Measurements from ENCODE around the gene KCNT1. TPM values are rescaled to one million over a fixed set of nuclear protein-coding genes. Genes with fewer than 3 reads are reported as not detected.

KCNT1 gene
- total RNA-seq, 1 donor from 2014 or later: not detected

DNA sequence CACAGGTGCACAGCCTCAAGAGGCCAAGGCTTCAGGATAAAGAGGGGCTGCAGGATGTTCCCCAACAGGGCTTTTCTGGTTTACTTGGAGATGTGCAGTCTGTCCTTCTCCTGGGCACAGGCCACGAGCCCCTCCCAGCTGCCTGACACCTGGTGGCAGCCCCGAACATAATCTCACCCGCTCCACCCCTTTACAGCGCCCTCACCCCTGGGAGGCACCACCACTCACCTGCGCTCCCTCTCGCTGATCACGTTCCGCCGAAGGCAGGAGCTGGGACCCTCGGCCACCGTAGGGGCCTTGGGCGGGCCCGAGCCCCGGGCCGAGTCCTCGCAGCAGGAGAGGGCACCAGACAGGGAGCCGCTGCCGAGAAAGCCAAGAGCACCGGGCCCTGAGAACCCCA, 3.2 kb upstream of the KCNT1 start:
- no peak for DNase-seq (ENCODE audit: extremely low spot score in 2 of 2)
- Histone ChIP-seq H3K27ac (no peak overlapping the region), H3K4me1 (peaks cover 14% of the 10 kb centered on the region), H3K27me3 (no peaks in the 10 kb centered on the region), H3K9me3 (no peaks in the 10 kb centered on the region), H3K4me3 (no peak overlapping the region), H3K36me3 (no peaks in the 10 kb centered on the region)
- TF ChIP-seq POLR2A (IDR thresholded peaks at IDR 0.05) (no peak), POLR2AphosphoS5 (IDR thresholded peaks at IDR 0.05; ENCODE audit: insufficient read depth in 1 of 2, low read depth in 1 of 2) (no peak)
- TF ChIP-seq, protein P1, sequence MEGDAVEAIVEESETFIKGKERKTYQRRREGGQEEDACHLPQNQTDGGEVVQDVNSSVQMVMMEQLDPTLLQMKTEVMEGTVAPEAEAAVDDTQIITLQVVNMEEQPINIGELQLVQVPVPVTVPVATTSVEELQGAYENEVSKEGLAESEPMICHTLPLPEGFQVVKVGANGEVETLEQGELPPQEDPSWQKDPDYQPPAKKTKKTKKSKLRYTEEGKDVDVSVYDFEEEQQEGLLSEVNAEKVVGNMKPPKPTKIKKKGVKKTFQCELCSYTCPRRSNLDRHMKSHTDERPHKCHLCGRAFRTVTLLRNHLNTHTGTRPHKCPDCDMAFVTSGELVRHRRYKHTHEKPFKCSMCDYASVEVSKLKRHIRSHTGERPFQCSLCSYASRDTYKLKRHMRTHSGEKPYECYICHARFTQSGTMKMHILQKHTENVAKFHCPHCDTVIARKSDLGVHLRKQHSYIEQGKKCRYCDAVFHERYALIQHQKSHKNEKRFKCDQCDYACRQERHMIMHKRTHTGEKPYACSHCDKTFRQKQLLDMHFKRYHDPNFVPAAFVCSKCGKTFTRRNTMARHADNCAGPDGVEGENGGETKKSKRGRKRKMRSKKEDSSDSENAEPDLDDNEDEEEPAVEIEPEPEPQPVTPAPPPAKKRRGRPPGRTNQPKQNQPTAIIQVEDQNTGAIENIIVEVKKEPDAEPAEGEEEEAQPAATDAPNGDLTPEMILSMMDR (IDR thresholded peaks at IDR 0.05): no peak
- intact Hi-C loops (cut with DNase I): no loop called here

DNA sequence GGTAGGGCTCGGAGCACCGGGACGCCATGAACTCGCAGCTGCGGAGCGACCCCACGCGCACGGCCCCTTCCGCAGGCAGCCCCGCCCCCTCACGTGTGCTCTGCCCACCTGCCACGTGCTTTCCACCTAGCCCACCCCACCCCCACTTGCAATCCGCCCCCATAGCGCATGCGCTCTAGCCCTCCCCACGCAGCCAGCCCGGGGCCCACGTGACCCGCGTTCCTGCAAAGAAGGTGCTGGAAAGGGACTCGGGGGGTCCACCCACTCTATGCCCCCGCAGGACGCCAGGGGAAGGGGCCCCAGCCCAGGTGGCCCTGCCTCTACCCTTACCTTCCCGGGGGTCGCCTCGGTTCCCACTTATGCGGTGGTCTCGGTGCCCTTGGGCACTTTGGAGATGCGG, 2.5 kb upstream of the KCNT1 start, which contains the start of gene SOHLH1:
Gene SOHLH1 (minus strand): TSS at position 42 of the 400 bp plus-strand sequence. CDS start 14 bp downstream, at position 28.
- TF ChIP-seq POLR2AphosphoS5 (IDR thresholded peaks at IDR 0.05; ENCODE audit: insufficient read depth in 1 of 2, low read depth in 1 of 2) (no peak), POLR2A (IDR thresholded peaks at IDR 0.05) (no peak)
- TF ChIP-seq, protein P1 (IDR thresholded peaks at IDR 0.05): no peak
- peaks cover 14% of the 10 kb centered on the region for H3K4me1 ChIP-seq
- no peak within 1 kb of the TSS for H3K27ac ChIP-seq
- no peak for DNase-seq (ENCODE audit: extremely low spot score in 2 of 2)
- H3K36me3 ChIP-seq: no peaks in the 10 kb centered on the region
- no peaks in the 10 kb centered on the region for H3K9me3 ChIP-seq
- no peaks in the 10 kb centered on the region for H3K27me3 ChIP-seq
- no peak within 1 kb of the TSS for H3K4me3 ChIP-seq
- intact Hi-C loops (cut with DNase I): no loop called here

DNA sequence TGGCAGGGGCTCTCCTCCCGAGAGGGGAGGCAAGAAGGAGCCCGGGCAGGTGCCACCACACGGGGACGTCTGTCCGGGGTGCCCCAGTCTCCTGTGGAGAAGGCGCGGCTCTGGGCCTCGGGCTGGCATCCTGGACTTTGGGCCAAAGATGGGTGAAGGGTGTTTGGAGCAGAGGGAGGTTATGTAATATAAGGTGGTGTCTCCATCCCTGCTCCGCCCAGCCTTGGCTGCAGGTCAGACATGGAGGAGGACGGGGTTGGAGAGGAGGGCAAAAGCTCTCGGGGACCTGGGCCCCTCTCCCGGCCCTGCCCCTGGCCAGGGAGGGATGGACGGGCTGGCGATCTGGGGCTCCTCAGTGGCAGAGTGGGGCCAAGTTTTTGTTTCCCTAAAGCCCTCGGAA, 1.5 kb upstream of the KCNT1 start:
- no peak for DNase-seq (ENCODE audit: extremely low spot score in 2 of 2)
- Histone ChIP-seq H3K4me1 (peaks cover 14% of the 10 kb centered on the region), H3K4me3 (no peak overlapping the region), H3K36me3 (no peaks in the 10 kb centered on the region), H3K27me3 (no peaks in the 10 kb centered on the region), H3K9me3 (no peaks in the 10 kb centered on the region), H3K27ac (no peak overlapping the region)
- TF ChIP-seq, protein P1 (IDR thresholded peaks at IDR 0.05): no peak
- TF ChIP-seq POLR2A (IDR thresholded peaks at IDR 0.05) (no peak), POLR2AphosphoS5 (IDR thresholded peaks at IDR 0.05; ENCODE audit: insufficient read depth in 1 of 2, low read depth in 1 of 2) (no peak)
- intact Hi-C loops (cut with DNase I): no loop called here

DNA sequence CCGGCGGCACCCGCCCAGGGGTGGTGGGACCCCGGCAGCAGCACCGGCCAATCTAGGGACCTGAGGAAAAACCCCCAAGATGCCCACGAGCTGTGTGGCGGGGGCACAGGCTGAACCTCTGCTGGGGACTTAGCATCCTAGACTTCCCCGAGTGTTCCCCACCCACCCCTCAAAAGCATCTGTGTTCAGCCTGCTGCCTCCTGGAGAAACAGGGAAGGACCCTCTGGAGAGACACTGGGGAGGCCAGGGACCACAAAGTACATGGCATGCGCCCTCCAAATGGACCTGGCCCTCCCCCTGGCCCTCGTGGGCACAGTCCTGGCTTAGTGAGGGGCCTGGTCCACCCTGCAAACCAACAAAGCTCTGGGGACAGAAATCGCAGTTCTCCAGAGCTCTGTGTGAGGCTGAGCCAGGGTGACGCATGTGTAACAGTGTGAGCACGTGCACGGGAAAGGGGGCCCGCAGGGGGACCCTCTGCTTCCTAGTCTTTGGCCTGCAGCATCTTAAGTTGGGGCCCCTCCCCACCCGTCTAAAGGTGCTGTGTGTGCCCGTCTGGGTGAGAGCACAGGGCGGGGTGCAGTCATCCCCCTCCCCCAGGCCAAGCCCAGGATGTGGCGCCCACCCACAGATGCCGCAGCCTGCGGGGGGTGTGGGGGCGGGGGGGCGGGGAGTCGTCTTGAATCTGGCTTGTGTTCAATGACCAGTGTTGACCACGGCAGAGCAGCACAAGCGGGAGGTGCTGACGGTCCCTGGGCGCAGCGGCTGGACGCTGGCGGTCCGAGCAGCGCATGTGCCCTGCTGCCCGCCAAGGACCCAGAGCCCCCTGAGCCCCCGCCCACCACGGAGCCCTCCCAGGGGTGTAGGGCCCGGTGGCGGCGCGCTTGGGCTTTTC, 672 bp upstream of the KCNT1 start:
- DNase-seq (ENCODE audit: extremely low spot score in 2 of 2): no peak
- peaks cover 14% of the 10 kb centered on the region for H3K4me1 ChIP-seq
- H3K9me3 ChIP-seq: no peaks in the 10 kb centered on the region
- peak overlapping the region in 1 of 2 donors; percentile 33 for H3K4me3 ChIP-seq
- H3K36me3 ChIP-seq: no peaks in the 10 kb centered on the region
- no peak for TF ChIP-seq POLR2A (IDR thresholded peaks at IDR 0.05)
- TF ChIP-seq POLR2AphosphoS5 (IDR thresholded peaks at IDR 0.05; ENCODE audit: insufficient read depth in 1 of 2, low read depth in 1 of 2): no peak
- TF ChIP-seq, protein P1 (IDR thresholded peaks at IDR 0.05): no peak
- H3K27ac ChIP-seq: no peak overlapping the region
- H3K27me3 ChIP-seq: no peaks in the 10 kb centered on the region
- intact Hi-C loops (cut with DNase I): no loop called here

DNA sequence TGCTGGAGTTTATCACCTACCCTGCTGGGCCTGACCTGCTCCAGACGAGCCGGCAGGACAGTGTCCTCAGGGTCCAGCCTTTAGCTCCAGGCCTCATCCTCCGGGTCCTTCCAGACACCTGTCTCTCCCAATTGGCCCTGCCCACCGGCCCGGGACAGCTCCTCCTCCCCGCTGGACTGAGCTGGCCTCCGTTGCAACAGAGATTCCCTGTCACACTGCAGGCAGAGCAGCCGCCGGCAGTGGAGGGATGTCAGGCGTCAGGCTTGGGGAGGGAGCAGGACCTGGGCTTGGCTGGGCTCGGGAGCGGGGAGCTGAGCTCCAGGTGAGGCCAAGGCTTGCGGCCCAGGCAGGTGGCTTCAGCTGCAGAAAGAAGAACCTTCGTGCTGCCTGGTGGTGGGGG, 1.7 kb downstream of the KCNT1 start:
- H3K27ac ChIP-seq: no peak overlapping the region
- intact Hi-C loops (cut with DNase I): no loop called here
- H3K9me3 ChIP-seq: no peaks in the 10 kb centered on the region
- TF ChIP-seq POLR2AphosphoS5 (IDR thresholded peaks at IDR 0.05; ENCODE audit: insufficient read depth in 1 of 2, low read depth in 1 of 2) (no peak), POLR2A (IDR thresholded peaks at IDR 0.05) (no peak)
- TF ChIP-seq, protein P1 (IDR thresholded peaks at IDR 0.05): no peak
- no peaks in the 10 kb centered on the region for H3K27me3 ChIP-seq
- DNase-seq (ENCODE audit: extremely low spot score in 2 of 2): no peak
- peaks cover 14% of the 10 kb centered on the region for H3K4me1 ChIP-seq
- H3K4me3 ChIP-seq: no peak overlapping the region
- H3K36me3 ChIP-seq: no peaks in the 10 kb centered on the region

Data from vagina (tissue), 2 donors.